ENCODE measurements around the gene ACYP1. TPM values are rescaled to one million over a fixed set of nuclear protein-coding genes. Genes with fewer than 3 reads are reported as not detected.

Gene ACYP1
- total and polyA plus RNA-seq, 9 of the 15 experiments (the other 6 are each of a cell fraction or from before 2014, with no cell fraction given) = 19.9 to 113 (median 52.3) TPM

DNA sequence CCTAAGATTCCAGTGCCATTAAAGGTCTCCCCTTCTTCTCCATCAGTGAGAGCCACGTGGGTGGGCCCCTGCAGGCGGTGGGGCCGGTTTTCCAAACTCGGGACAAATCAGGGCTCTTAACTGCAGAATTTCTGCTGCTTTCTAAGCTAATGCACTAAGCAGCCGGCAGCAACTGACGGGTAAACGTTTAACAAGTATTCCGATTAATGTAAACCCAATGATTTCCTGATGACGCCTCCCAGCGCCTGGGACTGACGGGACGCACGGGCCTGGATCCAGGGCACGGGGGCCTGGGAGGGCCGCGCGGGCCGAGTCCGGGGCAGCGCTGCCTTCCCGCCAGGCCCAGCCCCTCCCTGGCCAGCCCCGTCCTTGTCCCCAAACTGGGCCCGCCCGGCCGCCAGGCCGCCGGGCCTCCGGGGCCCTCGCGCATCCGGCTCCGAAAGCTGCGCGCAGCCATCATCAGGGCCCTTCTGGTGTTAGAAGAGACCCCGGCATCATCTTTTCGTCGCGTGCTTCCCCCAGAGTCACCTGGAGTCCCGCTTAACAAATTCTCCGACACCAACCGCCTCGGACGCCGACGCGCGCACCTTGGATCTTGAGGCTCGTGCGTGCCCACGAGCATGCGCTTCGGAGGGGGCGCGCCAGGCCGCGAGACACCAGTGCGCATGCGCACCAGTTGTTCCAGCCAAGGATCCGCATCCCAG, 12.8 kb downstream of the ACYP1 start, which contains the start of gene MLH3 (continued):
- TF ChIP-seq, protein P1, sequence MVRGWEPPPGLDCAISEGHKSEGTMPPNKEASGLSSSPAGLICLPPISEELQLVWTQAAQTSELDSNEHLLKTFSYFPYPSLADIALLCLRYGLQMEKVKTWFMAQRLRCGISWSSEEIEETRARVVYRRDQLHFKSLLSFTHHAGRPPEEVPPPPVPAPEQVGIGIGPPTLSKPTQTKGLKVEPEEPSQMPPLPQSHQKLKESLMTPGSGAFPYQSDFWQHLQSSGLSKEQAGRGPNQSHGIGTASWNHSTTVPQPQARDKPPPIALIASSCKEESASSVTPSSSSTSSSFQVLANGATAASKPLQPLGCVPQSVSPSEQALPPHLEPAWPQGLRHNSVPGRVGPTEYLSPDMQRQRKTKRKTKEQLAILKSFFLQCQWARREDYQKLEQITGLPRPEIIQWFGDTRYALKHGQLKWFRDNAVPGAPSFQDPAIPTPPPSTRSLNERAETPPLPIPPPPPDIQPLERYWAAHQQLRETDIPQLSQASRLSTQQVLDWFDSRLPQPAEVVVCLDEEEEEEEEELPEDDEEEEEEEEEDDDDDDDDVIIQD (CRISPR knock-in tag; IDR thresholded peaks at IDR 0.05) = no peak
- TF ChIP-seq DPF2 (IDR thresholded peaks at IDR 0.05) (no peak), POU5F1 (IDR thresholded peaks at IDR 0.05; ENCODE audit: borderline replicate concordance, low read depth, low read length, partially characterized antibody) (no peak), HEY1 (CRISPR knock-in tag; IDR thresholded peaks at IDR 0.05; ENCODE audit: borderline replicate concordance) (no peak), ZFX (CRISPR knock-in tag; IDR thresholded peaks at IDR 0.05) (peak; percentile 85), POLR2H (tag; IDR thresholded peaks at IDR 0.05; ENCODE audit: low read depth) (no peak), E2F3 (CRISPR knock-in tag; IDR thresholded peaks at IDR 0.05) (0 out of 2 replicates have a peak, but pooled peaks have one; percentile 17), ZKSCAN8 (CRISPR knock-in tag; IDR thresholded peaks at IDR 0.05) (peak; percentile 48; the same call in 1 of the 2 replicates), ZBTB7A (IDR thresholded peaks at IDR 0.05; ENCODE audit: borderline replicate concordance, control insufficient read depth, low read depth, low read length) (no peak; the same call in 1 of the 2 replicates), GATA2 (CRISPR knock-in tag; IDR thresholded peaks at IDR 0.05) (no peak), CCNT2 (IDR thresholded peaks at IDR 0.05; ENCODE audit: borderline replicate concordance, extremely low read depth, insufficient read length, low read depth, low read length) (peak; percentile 56), ZNF274 (IDR thresholded peaks at IDR 0.05; ENCODE audit: borderline replicate concordance, low read depth, low read length) (no peak), COPS2 (conservative IDR thresholded peaks at IDR 0.05) (no peak), RBFOX2 (IDR thresholded peaks at IDR 0.05; ENCODE audit: low read depth, low read length) (peak; percentile 85)
- TF ChIP-seq, protein P2, sequence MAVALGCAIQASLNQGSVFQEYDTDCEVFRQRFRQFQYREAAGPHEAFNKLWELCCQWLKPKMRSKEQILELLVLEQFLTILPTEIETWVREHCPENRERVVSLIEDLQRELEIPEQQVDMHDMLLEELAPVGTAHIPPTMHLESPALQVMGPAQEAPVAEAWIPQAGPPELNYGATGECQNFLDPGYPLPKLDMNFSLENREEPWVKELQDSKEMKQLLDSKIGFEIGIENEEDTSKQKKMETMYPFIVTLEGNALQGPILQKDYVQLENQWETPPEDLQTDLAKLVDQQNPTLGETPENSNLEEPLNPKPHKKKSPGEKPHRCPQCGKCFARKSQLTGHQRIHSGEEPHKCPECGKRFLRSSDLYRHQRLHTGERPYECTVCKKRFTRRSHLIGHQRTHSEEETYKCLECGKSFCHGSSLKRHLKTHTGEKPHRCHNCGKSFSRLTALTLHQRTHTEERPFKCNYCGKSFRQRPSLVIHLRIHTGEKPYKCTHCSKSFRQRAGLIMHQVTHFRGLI (CRISPR knock-in tag; IDR thresholded peaks at IDR 0.05) = no peak
- TF ChIP-seq, protein P3, sequence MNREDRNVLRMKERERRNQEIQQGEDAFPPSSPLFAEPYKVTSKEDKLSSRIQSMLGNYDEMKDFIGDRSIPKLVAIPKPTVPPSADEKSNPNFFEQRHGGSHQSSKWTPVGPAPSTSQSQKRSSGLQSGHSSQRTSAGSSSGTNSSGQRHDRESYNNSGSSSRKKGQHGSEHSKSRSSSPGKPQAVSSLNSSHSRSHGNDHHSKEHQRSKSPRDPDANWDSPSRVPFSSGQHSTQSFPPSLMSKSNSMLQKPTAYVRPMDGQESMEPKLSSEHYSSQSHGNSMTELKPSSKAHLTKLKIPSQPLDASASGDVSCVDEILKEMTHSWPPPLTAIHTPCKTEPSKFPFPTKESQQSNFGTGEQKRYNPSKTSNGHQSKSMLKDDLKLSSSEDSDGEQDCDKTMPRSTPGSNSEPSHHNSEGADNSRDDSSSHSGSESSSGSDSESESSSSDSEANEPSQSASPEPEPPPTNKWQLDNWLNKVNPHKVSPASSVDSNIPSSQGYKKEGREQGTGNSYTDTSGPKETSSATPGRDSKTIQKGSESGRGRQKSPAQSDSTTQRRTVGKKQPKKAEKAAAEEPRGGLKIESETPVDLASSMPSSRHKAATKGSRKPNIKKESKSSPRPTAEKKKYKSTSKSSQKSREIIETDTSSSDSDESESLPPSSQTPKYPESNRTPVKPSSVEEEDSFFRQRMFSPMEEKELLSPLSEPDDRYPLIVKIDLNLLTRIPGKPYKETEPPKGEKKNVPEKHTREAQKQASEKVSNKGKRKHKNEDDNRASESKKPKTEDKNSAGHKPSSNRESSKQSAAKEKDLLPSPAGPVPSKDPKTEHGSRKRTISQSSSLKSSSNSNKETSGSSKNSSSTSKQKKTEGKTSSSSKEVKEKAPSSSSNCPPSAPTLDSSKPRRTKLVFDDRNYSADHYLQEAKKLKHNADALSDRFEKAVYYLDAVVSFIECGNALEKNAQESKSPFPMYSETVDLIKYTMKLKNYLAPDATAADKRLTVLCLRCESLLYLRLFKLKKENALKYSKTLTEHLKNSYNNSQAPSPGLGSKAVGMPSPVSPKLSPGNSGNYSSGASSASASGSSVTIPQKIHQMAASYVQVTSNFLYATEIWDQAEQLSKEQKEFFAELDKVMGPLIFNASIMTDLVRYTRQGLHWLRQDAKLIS (CRISPR knock-in tag; IDR thresholded peaks at IDR 0.05) = no peak
- TF ChIP-seq, protein P4, sequence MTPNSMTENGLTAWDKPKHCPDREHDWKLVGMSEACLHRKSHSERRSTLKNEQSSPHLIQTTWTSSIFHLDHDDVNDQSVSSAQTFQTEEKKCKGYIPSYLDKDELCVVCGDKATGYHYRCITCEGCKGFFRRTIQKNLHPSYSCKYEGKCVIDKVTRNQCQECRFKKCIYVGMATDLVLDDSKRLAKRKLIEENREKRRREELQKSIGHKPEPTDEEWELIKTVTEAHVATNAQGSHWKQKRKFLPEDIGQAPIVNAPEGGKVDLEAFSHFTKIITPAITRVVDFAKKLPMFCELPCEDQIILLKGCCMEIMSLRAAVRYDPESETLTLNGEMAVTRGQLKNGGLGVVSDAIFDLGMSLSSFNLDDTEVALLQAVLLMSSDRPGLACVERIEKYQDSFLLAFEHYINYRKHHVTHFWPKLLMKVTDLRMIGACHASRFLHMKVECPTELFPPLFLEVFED (CRISPR knock-in tag; conservative IDR thresholded peaks at IDR 0.05) = no peak
- TF ChIP-seq, protein P5, sequence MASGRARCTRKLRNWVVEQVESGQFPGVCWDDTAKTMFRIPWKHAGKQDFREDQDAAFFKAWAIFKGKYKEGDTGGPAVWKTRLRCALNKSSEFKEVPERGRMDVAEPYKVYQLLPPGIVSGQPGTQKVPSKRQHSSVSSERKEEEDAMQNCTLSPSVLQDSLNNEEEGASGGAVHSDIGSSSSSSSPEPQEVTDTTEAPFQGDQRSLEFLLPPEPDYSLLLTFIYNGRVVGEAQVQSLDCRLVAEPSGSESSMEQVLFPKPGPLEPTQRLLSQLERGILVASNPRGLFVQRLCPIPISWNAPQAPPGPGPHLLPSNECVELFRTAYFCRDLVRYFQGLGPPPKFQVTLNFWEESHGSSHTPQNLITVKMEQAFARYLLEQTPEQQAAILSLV (tag; IDR thresholded peaks at IDR 0.05) = no peak
